ENCODE measurements around the gene CREB1.

CREB1 gene

GRCh38 chr2:207635468-207636200, 105.9 kb downstream of the CREB1 start:
- TF ChIP-seq, protein P1, sequence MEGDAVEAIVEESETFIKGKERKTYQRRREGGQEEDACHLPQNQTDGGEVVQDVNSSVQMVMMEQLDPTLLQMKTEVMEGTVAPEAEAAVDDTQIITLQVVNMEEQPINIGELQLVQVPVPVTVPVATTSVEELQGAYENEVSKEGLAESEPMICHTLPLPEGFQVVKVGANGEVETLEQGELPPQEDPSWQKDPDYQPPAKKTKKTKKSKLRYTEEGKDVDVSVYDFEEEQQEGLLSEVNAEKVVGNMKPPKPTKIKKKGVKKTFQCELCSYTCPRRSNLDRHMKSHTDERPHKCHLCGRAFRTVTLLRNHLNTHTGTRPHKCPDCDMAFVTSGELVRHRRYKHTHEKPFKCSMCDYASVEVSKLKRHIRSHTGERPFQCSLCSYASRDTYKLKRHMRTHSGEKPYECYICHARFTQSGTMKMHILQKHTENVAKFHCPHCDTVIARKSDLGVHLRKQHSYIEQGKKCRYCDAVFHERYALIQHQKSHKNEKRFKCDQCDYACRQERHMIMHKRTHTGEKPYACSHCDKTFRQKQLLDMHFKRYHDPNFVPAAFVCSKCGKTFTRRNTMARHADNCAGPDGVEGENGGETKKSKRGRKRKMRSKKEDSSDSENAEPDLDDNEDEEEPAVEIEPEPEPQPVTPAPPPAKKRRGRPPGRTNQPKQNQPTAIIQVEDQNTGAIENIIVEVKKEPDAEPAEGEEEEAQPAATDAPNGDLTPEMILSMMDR (IDR thresholded peaks at IDR 0.05), result no peak

DNA sequence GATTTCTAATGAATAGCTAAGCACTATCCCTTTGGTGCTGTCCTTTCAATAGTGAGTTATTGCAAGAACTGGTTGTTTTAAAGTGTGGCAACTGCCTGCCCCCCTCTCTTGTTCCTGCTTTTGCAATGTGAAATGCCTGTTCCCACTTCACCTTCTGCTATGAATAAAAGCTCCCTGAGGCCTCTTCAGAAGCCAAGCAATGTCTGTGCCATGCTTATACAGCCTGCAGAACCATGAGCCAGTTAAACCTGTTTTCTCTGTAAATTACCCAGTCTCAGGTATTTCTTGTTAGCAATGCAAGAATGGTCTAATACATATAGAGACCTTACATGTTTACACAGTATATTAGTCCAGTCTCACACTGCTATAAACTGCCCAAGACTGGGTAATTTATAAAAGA, 110.4 kb downstream of the CREB1 start:
- TF ChIP-seq, protein P1 (IDR thresholded peaks at IDR 0.05), result no peak

GRCh38 chr2:207640661-207641060, 110.9 kb downstream of the CREB1 start:
- TF ChIP-seq, protein P1 (IDR thresholded peaks at IDR 0.05), result no peak

- TF ChIP-seq, protein P1 (IDR thresholded peaks at IDR 0.05), result no peak
Observed at GRCh38 chr2:207643892-207644291, 114.1 kb downstream of the CREB1 start.

Measured in LNCAP (cell line).